GM23248 (cell line): Measurements from ENCODE around the gene PRDM1. TPM values are rescaled to one million over a fixed set of nuclear protein-coding genes. Genes with fewer than 3 reads are reported as not detected.
A peak's percentile ranks its signal among the peaks of the same experiment; 100 is the strongest.

Source experiments
- DNase-seq: peaks from one replicate; pipeline ENCODE4 v3.0.0-alpha.2; 2015
- H2AFZ ChIP-seq: fragments of 200-600 bp; sonication (generic); 2 replicates; pipeline ENCODE4 v1.6.1; 2016; ENCODE audit warnings: antibody characterized with exemption
- H3F3A ChIP-seq: fragments of 200-600 bp; sonication (generic); 2 replicates; pipeline ENCODE4 v1.6.1; 2016; ENCODE audit warnings: mild to moderate bottlenecking, antibody characterized with exemption, mixed run types; ENCODE audit not compliant: insufficient read depth
- H3K27ac ChIP-seq: fragments of 200-600 bp; sonication (generic); 2 replicates; pipeline ENCODE4 v1.5.1; 2016; ENCODE audit warnings: mild to moderate bottlenecking
- H3K27me3 ChIP-seq: fragments of 200-600 bp; sonication (generic); replicated peaks from 2 replicates; pipeline ENCODE4 v1.6.1; 2016; ENCODE audit warnings: mild to moderate bottlenecking; ENCODE audit not compliant: insufficient read depth
- H3K36me3 ChIP-seq: fragments of 200-600 bp; sonication (generic); 2 replicates; pipeline ENCODE4 v1.6.1; 2016; ENCODE audit warnings: low read depth, mild to moderate bottlenecking
- H3K4me1 ChIP-seq: fragments of 200-600 bp; sonication (generic); 2 replicates; pipeline ENCODE4 v1.6.1; 2016; ENCODE audit warnings: mild to moderate bottlenecking; ENCODE audit not compliant: insufficient read depth
- H3K4me2 ChIP-seq: fragments of 200-600 bp; sonication (generic); one replicate; pipeline ENCODE4 v1.6.1; 2016; ENCODE audit warnings: mild to moderate bottlenecking; ENCODE audit not compliant: unreplicated experiment
- H3K4me3 ChIP-seq: fragments of 200-600 bp; sonication (generic); 2 replicates; pipeline ENCODE4 v1.5.1; 2016; ENCODE audit warnings: mild to moderate bottlenecking
- H3K79me2 ChIP-seq: fragments of 200-600 bp; sonication (generic); 2 replicates; pipeline ENCODE4 v1.6.1; 2016; ENCODE audit warnings: mild to moderate bottlenecking; ENCODE audit not compliant: insufficient read depth
- H3K9ac ChIP-seq: fragments of 200-600 bp; sonication (generic); 2 replicates; pipeline ENCODE4 v1.6.1; 2016; ENCODE audit warnings: mild to moderate bottlenecking
- H3K9me2 ChIP-seq: fragments of 200-600 bp; sonication (generic); 2 replicates; pipeline ENCODE4 v1.6.1; 2016; ENCODE audit warnings: mixed run types, mild to moderate bottlenecking, moderate library complexity; ENCODE audit not compliant: insufficient read depth
- H3K9me3 ChIP-seq: fragments of 200-600 bp; sonication (generic); one replicate; pipeline ENCODE4 v1.6.1; 2017; ENCODE audit warnings: low read depth
- H4K20me1 ChIP-seq: fragments of 200-600 bp; sonication (generic); 2 replicates; pipeline ENCODE4 v1.6.0; 2016; ENCODE audit not compliant: insufficient read depth
- EZH2 ChIP-seq: fragments of 200-600 bp; sonication (generic); IDR thresholded peaks from 2 replicates; pipeline ENCODE4 v1.6.1; 2018; ENCODE audit warnings: antibody characterized with exemption, mild to moderate bottlenecking; ENCODE audit not compliant: insufficient read depth, poor library complexity, severe bottlenecking
- EZH2phosphoT487 ChIP-seq: fragments of 200-600 bp; sonication (generic); IDR thresholded peaks from 2 replicates; pipeline ENCODE4 v1.6.1; 2018; ENCODE audit warnings: antibody characterized with exemption, moderate library complexity, mild to moderate bottlenecking, low read depth; ENCODE audit not compliant: insufficient read depth
- WGBS, 2 experiments: methylation state at CpG; one replicate each; pipeline ENCODE4 v1.1.6; 2015 to 2017; ENCODE audit warnings: low lambda C conversion rate in 2 of 2, low coverage in 1 of 2; ENCODE audit errors: missing lambda C conversion rate in 2 of 2; 5-methylcytosine and 5-hydroxymethylcytosine counted together
- in situ Hi-C: fragments of 300-500 bp; cut with MboI; formaldehyde crosslinking; loops from 2 replicates; pipeline ENCODE4 v1.15.0; 2020
- polyA plus RNA-seq: library from polyadenylated mRNA; unstranded; fragments of >200 nt; fragmentation: Nextera tagmentation; extraction: Ambion mirVana; gene quantifications from 2 replicates; pipeline ENCODE4 v1.2.1, GENCODE V29; 2016
- total RNA-seq: library from RNA; depleted of rRNA; stranded (reverse); fragments of >200 nt; shearing (Covaris generic); gene quantifications from 2 replicates; pipeline ENCODE4 v1.2.3, GENCODE V29; 2014; rRNA removed

The PRDM1 gene
- total and polyA plus RNA-seq, 2 experiments from 2014 or later: 2.7 to 3.9 TPM

DNA sequence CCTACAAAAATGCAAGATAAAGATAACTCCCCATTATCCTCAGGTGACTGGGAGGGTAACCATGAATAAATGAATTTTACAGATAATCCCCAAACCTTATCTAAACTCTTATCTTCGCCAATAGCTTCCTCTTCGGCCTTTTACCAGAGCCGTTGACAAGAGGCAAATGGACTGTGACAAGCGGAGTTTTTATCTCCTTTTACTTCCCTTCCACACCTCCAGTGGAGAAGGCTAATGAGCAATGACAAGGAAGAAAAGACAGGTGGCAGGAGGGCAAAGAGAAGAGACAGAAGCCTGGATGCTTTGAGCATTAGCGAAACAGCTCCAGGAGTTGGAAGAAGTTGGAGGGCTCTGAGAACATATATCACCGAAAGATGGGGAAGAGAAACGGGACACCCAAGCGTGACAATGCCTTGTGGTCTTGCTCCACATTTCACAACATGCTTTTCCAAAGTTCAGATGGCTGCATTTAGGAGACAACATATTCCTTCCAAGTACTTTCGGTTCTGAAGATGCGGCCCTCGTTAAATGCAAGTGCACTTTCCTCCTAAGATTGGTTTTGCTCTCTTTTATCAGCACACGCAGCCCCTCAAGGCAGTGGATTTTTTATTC, 69.2 kb downstream of the PRDM1 start:
- Histone ChIP-seq H3K4me2 (peak overlapping the region; percentile 49), H3K9me3 (no peaks in the 10 kb centered on the region), H2AFZ (0 out of 2 replicates have a peak overlapping the region, but pooled peaks have one; percentile 10), H3K9ac (no peak overlapping the region), H3K4me3 (0 out of 2 replicates have a peak overlapping the region, but pooled peaks have one; percentile 4), H3K27ac (no peak overlapping the region), H3F3A (peaks cover 23% of the 10 kb centered on the region), H4K20me1 (no peaks in the 10 kb centered on the region), H3K27me3 (no peaks in the 10 kb centered on the region), H3K36me3 (no peaks in the 10 kb centered on the region), H3K4me1 (peaks cover 53% of the 10 kb centered on the region), H3K9me2 (no peaks in the 10 kb centered on the region), H3K79me2 (no peaks in the 10 kb centered on the region)
- in situ Hi-C loops: no loop called here
- WGBS, 2 experiments: 49 to 55% methylated on average over 12 of the region's 12 CpGs
- DNase-seq: peak; percentile 58
- TF ChIP-seq EZH2: no peak
- TF ChIP-seq EZH2phosphoT487: no peak

- Histone ChIP-seq H3K27me3 (no peaks in the 10 kb centered on the region), H3K9me3 (no peaks in the 10 kb centered on the region), H3K4me3 (no peak overlapping the region), H3K9me2 (no peaks in the 10 kb centered on the region), H3K9ac (no peak overlapping the region), H4K20me1 (no peaks in the 10 kb centered on the region), H3F3A (peaks cover 28% of the 10 kb centered on the region), H3K79me2 (no peaks in the 10 kb centered on the region), H3K4me2 (no peak overlapping the region), H3K36me3 (no peaks in the 10 kb centered on the region), H3K27ac (no peak overlapping the region), H3K4me1 (peaks cover 54% of the 10 kb centered on the region), H2AFZ (no peak overlapping the region)
- in situ Hi-C loops: no loop called here
- 65 to 67% methylated on average over 3 of the region's 3 CpGs for WGBS, 2 experiments
- no peak for TF ChIP-seq EZH2phosphoT487
- TF ChIP-seq EZH2: no peak
- DNase-seq: no peak
Observed at GRCh38 chr6:106156413-106156812, 70.3 kb downstream of the PRDM1 start.

GRCh38 chr6:106156863-106157262, 70.7 kb downstream of the PRDM1 start:
- H3K27ac ChIP-seq: no peak overlapping the region

DNA sequence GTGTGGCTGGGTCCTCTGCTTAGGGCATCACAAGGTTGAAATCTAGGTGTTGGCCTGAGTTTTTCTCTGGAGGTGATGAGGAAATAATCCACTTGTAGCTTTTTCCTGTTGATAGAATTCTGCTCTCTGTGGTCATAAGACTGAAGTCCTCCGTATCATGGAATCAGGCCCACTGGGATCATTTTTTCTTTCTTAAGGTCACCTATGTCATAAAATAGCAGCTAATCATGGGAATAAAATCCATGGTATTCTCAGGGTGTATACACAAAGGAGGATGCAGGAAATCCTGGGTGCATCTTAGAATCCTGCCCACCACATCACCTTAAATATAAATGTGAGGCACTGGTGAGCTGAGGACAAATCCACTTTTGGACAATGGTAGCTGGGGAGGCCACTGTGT, 72.7 kb downstream of the PRDM1 start:
- no peaks in the 10 kb centered on the region for H3K79me2 ChIP-seq
- H3K27me3 ChIP-seq: no peaks in the 10 kb centered on the region
- peak; percentile 28 for DNase-seq
- in situ Hi-C loops: no loop called here
- no peak overlapping the region for H3K4me3 ChIP-seq
- H3K9me2 ChIP-seq: no peaks in the 10 kb centered on the region
- peaks cover 47% of the 10 kb centered on the region for H3F3A ChIP-seq
- peak overlapping the region; percentile 43; the same call in 1 of the 2 replicates for H2AFZ ChIP-seq
- peak overlapping the region; percentile 32 for H3K4me2 ChIP-seq
- TF ChIP-seq EZH2: no peak
- H3K9me3 ChIP-seq: no peaks in the 10 kb centered on the region
- WGBS, 2 experiments: 17 to 26% methylated on average over 1 of the region's 1 CpG
- peaks cover 61% of the 10 kb centered on the region for H3K4me1 ChIP-seq
- no peaks in the 10 kb centered on the region for H4K20me1 ChIP-seq
- H3K36me3 ChIP-seq: no peaks in the 10 kb centered on the region
- peak overlapping the region; percentile 88 for H3K27ac ChIP-seq
- H3K9ac ChIP-seq: peak overlapping the region; percentile 63

More at GRCh38 chr6:106156863-106157262, 70.7 kb downstream of the PRDM1 start:
- H3F3A ChIP-seq: peaks cover 32% of the 10 kb centered on the region
- no peak overlapping the region for H3K4me2 ChIP-seq
- H3K9me3 ChIP-seq: no peaks in the 10 kb centered on the region
- TF ChIP-seq EZH2phosphoT487: no peak
- no peak overlapping the region for H3K4me3 ChIP-seq
- no peaks in the 10 kb centered on the region for H3K79me2 ChIP-seq
- H3K27me3 ChIP-seq: no peaks in the 10 kb centered on the region
- H3K9ac ChIP-seq: no peak overlapping the region
- H3K4me1 ChIP-seq: peaks cover 54% of the 10 kb centered on the region
- 44% methylated on average over 3 of the region's 3 CpGs for WGBS, 2 experiments
- no peaks in the 10 kb centered on the region for H3K9me2 ChIP-seq
- in situ Hi-C loops: no loop called here
- DNase-seq: no peak
- H4K20me1 ChIP-seq: no peaks in the 10 kb centered on the region
- H2AFZ ChIP-seq: no peak overlapping the region
- H3K36me3 ChIP-seq: no peaks in the 10 kb centered on the region

Other genes starting within 250 kb of the PRDM1 start
- 39.4 and 46.2 TPM in 2 replicates for gene ATG5, start 239.4 kb downstream of the PRDM1 start, total RNA-seq
- 44.2 and 45.2 TPM in 2 replicates for gene ATG5, start 239.4 kb downstream of the PRDM1 start, polyA plus RNA-seq